H1 (cell line): ENCODE data around the gene ANKRD29. TPM values are rescaled to one million over a fixed set of nuclear protein-coding genes. Genes with fewer than 3 reads are reported as not detected.
A peak's percentile ranks its signal among the peaks of the same experiment; 100 is the strongest.

Experiments used
- CTCF ChIA-PET: fragments of 300-600 bp; sonication (Branson Sonifier 250); formaldehyde crosslinking; loops from one replicate; lab custom pipeline; 2021; ENCODE audit not compliant: partially characterized antibody; lab: Charles Lee
- POLR2A ChIA-PET: fragments of 300-600 bp; sonication (Branson Sonifier 250); formaldehyde crosslinking; loops from one replicate; lab custom pipeline; 2021; ENCODE audit warnings: inconsistent platforms; ENCODE audit not compliant: partially characterized antibody; lab: Charles Lee
- DNase-seq, 2 experiments: peaks; one replicate each; pipeline versions ENCODE4 v3.0.0 to v3.0.0-alpha.2; 2010 to 2022; ENCODE audit warnings: low spot score in 2 of 2, low read depth in 1 of 2, mixed read lengths in 1 of 2
- FAIRE-seq: peaks from 2 replicates; lab custom pipeline; 2011; peaks lifted over from hg19 to GRCh38; lab: Jason Lieb, UNC
- H2AFZ ChIP-seq: 2 replicates; pipeline ENCODE4 v1.8.1; 2012; ENCODE audit warnings: low read length, inconsistent platforms
- H2AK5ac ChIP-seq: 2 replicates; pipeline ENCODE4 v1.6.1; 2013; ENCODE audit warnings: low read depth, low read length
- H2BK120ac ChIP-seq: replicated peaks from 2 replicates; pipeline ENCODE3; 2013; ENCODE audit warnings: low read depth, low read length, inconsistent platforms
- H2BK12ac ChIP-seq: 2 replicates; pipeline ENCODE4 v1.6.1; 2013; ENCODE audit warnings: low read depth, low read length
- H2BK15ac ChIP-seq: 2 replicates; pipeline ENCODE4 v1.6.1; 2013; ENCODE audit warnings: low read length
- H2BK20ac ChIP-seq: 2 replicates; pipeline ENCODE4 v1.6.1; 2013; ENCODE audit warnings: low read length
- H2BK5ac ChIP-seq: 2 replicates; pipeline ENCODE4 v1.6.1; 2013; ENCODE audit warnings: low read depth, low read length
- H3K14ac ChIP-seq: 2 replicates; pipeline ENCODE4 v1.6.1; 2013; ENCODE audit warnings: inconsistent platforms; ENCODE audit not compliant: insufficient read length
- H3K18ac ChIP-seq: 2 replicates; pipeline ENCODE4 v1.6.1; 2013; ENCODE audit warnings: low read length; ENCODE audit errors: extremely low read depth
- H3K23ac ChIP-seq: 2 replicates; pipeline ENCODE4 v1.6.1; 2013; ENCODE audit warnings: inconsistent platforms; ENCODE audit not compliant: insufficient read length
- H3K23me2 ChIP-seq: 2 replicates; pipeline ENCODE4 v1.6.1; 2013; ENCODE audit warnings: low read depth, low read length
- H3K27ac ChIP-seq: 2 replicates; pipeline ENCODE4 v1.6.1; 2011; ENCODE audit warnings: low read depth, low read length, inconsistent platforms
- H3K27me3 ChIP-seq, 4 experiments: replicated peaks in 1 of 4; 1 replicate in 1 of 4; 2 replicates in 3 of 4; pipeline versions ENCODE4 v1.6.1 to v1.8.1; 2011 to 2013; ENCODE audit warnings: low read length in 3 of 4, mild to moderate bottlenecking in 3 of 4, inconsistent platforms in 2 of 4, mixed read lengths in 2 of 4, moderate library complexity in 1 of 4; ENCODE audit not compliant: control insufficient read depth in 3 of 4, insufficient read depth in 3 of 4; ENCODE audit errors: extremely low read depth in 1 of 4
- H3K36me3 ChIP-seq, 4 experiments: 2 replicates each; pipeline versions ENCODE4 v1.6.1 to v1.8.1; 2011 to 2013; ENCODE audit warnings: mild to moderate bottlenecking in 4 of 4, low read length in 3 of 4, moderate library complexity in 2 of 4, control low read depth in 1 of 4, inconsistent platforms in 1 of 4; ENCODE audit not compliant: insufficient read depth in 4 of 4, control insufficient read depth in 2 of 4
- H3K4ac ChIP-seq: replicated peaks from 2 replicates; pipeline ENCODE3; 2013; ENCODE audit warnings: low read length, low read depth, mixed read lengths, inconsistent platforms; ENCODE audit not compliant: insufficient read length
- H3K4me1 ChIP-seq, 4 experiments: replicated peaks in 1 of 4; 1 replicate in 1 of 4; 2 replicates in 3 of 4; pipeline versions ENCODE4 v1.6.1 to v1.8.1; 2011 to 2013; ENCODE audit warnings: low read length in 3 of 4, inconsistent platforms in 2 of 4, mixed read lengths in 1 of 4; ENCODE audit not compliant: insufficient read depth in 4 of 4, control insufficient read depth in 3 of 4
- H3K4me2 ChIP-seq, 2 experiments: 2 replicates each; pipeline versions ENCODE4 v1.6.1 to v1.8.1; 2011 to 2013; ENCODE audit warnings: low read depth in 2 of 2, low read length in 2 of 2, control low read depth in 1 of 2, inconsistent platforms in 1 of 2, mild to moderate bottlenecking in 1 of 2; ENCODE audit not compliant: insufficient read depth in 1 of 2
- H3K4me3 ChIP-seq, 4 experiments: fragments of 200-600, 300-600 bp in 1 of 4; sonication (generic), shearing (Covaris generic), sonication (Bioruptor Twin) in 1 of 4; 2 replicates each; pipeline versions ENCODE4 v1.5.1 to v1.8.1; 2011 to 2016; ENCODE audit warnings: low read length in 4 of 4, low read depth in 3 of 4, control low read depth in 2 of 4, inconsistent platforms in 2 of 4, mild to moderate bottlenecking in 2 of 4, mixed read lengths in 1 of 4, moderate library complexity in 1 of 4; ENCODE audit not compliant: insufficient read depth in 2 of 4; ENCODE audit errors: extremely low read depth in 1 of 4
- H3K56ac ChIP-seq: replicated peaks from 2 replicates; pipeline ENCODE3; 2013; ENCODE audit warnings: low read depth, mild to moderate bottlenecking, mixed read lengths, low read length, inconsistent platforms; ENCODE audit not compliant: insufficient read length
- H3K79me1 ChIP-seq: 2 replicates; pipeline ENCODE4 v1.6.1; 2013; ENCODE audit warnings: low read depth, low read length, control low read depth
- H3K79me2 ChIP-seq, 2 experiments: 2 replicates each; pipeline versions ENCODE4 v1.6.1 to v1.8.1; 2012 to 2013; ENCODE audit warnings: low read length in 2 of 2, mild to moderate bottlenecking in 2 of 2, inconsistent platforms in 1 of 2; ENCODE audit not compliant: insufficient read depth in 2 of 2, control insufficient read depth in 1 of 2
- H3K9ac ChIP-seq, 4 experiments: replicated peaks in 1 of 4; 1 replicate in 1 of 4; 2 replicates in 3 of 4; pipeline versions ENCODE4 v1.6.1 to v1.8.1; 2011 to 2013; ENCODE audit warnings: low read depth in 3 of 4, low read length in 3 of 4, control low read depth in 2 of 4, mild to moderate bottlenecking in 2 of 4, moderate library complexity in 2 of 4, inconsistent platforms in 1 of 4; ENCODE audit errors: extremely low read depth in 1 of 4
- H3K9me3 ChIP-seq, 2 experiments: 2 replicates each; pipeline versions ENCODE4 v1.6.1 to v1.8.1; 2012 to 2013; ENCODE audit warnings: mild to moderate bottlenecking in 2 of 2, moderate library complexity in 2 of 2, control low read depth in 1 of 2, inconsistent platforms in 1 of 2, low read depth in 1 of 2, low read length in 1 of 2, mixed read lengths in 1 of 2; ENCODE audit not compliant: insufficient read depth in 2 of 2
- H4K20me1 ChIP-seq, 2 experiments: replicated peaks in 1 of 2; 2 replicates each; pipeline versions ENCODE3 to v1.8.1; 2011 to 2013; ENCODE audit warnings: inconsistent platforms in 2 of 2, low read length in 2 of 2, mild to moderate bottlenecking in 1 of 2; ENCODE audit not compliant: insufficient read depth in 2 of 2, control insufficient read depth in 1 of 2
- H4K5ac ChIP-seq: 2 replicates; pipeline ENCODE4 v1.6.1; 2013; ENCODE audit warnings: low read length, low read depth, mixed read lengths, inconsistent platforms; ENCODE audit not compliant: insufficient read length
- H4K8ac ChIP-seq: 2 replicates; pipeline ENCODE4 v1.8.0; 2013; ENCODE audit warnings: mild to moderate bottlenecking, moderate library complexity, low read length, inconsistent platforms; ENCODE audit not compliant: insufficient read depth; ENCODE audit errors: extremely low read depth
- H4K91ac ChIP-seq: replicated peaks from 2 replicates; pipeline ENCODE3; 2013; ENCODE audit warnings: low read length, mixed read lengths, inconsistent platforms; ENCODE audit not compliant: insufficient read length
- ASH2L ChIP-seq: fragments of 200-600, 300-600 bp; sonication (generic); IDR thresholded peaks from one replicate; pipeline ENCODE4 v1.7.1; 2017; ENCODE audit warnings: low read length
- CTBP2 ChIP-seq: IDR thresholded peaks from 2 replicates; pipeline ENCODE4 v1.7.0; 2011; ENCODE audit warnings: borderline replicate concordance, mild to moderate bottlenecking, moderate library complexity, mixed read lengths, low read length; ENCODE audit not compliant: insufficient read depth, insufficient read length
- KDM4A ChIP-seq: IDR thresholded peaks from one replicate; pipeline ENCODE4 v1.7.1; 2012; ENCODE audit warnings: low read depth, mild to moderate bottlenecking, moderate library complexity, low read length, inconsistent platforms; ENCODE audit not compliant: severe bottlenecking
- PHF8 ChIP-seq: fragments of 200-600 bp; sonication (generic); conservative IDR thresholded peaks from 2 replicates; pipeline ENCODE4 v1.7.1; 2012; ENCODE audit warnings: low read depth, mild to moderate bottlenecking, inconsistent platforms, low read length, moderate library complexity
- POLR2AphosphoS5 ChIP-seq: IDR thresholded peaks from 2 replicates; pipeline ENCODE4 v1.6.1; 2011; ENCODE audit warnings: low read depth, low read length
- RBBP5 ChIP-seq: IDR thresholded peaks from 2 replicates; pipeline ENCODE4 v1.7.1; 2012; ENCODE audit warnings: low read depth, mild to moderate bottlenecking, inconsistent platforms, low read length, moderate library complexity, borderline replicate concordance
- RXRA ChIP-seq: IDR thresholded peaks from 2 replicates; pipeline ENCODE4 v1.6.1; 2011; ENCODE audit warnings: low read depth, mild to moderate bottlenecking, low read length, moderate library complexity; ENCODE audit not compliant: insufficient read depth
- WGBS, 2 experiments: shearing (Covaris generic) in 1 of 2; methylation state at CpG; one replicate each; pipeline versions ENCODE4 v1.1.6 to v1.1.7; 2013 to 2015; ENCODE audit warnings: low lambda C conversion rate in 2 of 2, mixed read lengths in 2 of 2, inconsistent platforms in 1 of 2, low coverage in 1 of 2, missing lambda C conversion rate in 1 of 2; ENCODE audit not compliant: insufficient replicate concordance in 2 of 2, insufficient coverage in 1 of 2, insufficient read length in 1 of 2; ENCODE audit errors: extremely low coverage in 1 of 2, missing lambda C conversion rate in 1 of 2; 5-methylcytosine and 5-hydroxymethylcytosine counted together
- polyA plus RNA-seq, 7 experiments: library from polyadenylated mRNA; depleted of rRNA in 3 of 7; stranded (reverse) in 5 of 7; unstranded in 2 of 7; fragments of >200 nt in 5 of 7; fragments of 200-250 nt in 2 of 7; gene quantifications; 1 replicate in 5 of 7; 2 replicates in 1 of 7; 4 replicates in 1 of 7; pipeline versions ENCODE4 v1.2.1 to v1.2.3, GENCODE V29; 2011 to 2013; ENCODE audit warnings: missing spikeins in 2 of 7, mixed read lengths in 2 of 7
- total RNA-seq: library from RNA; stranded (reverse); fragmentation: NEBNext Ultra II Directional; extraction: Animal tissue kit (Norgen Biotek cat#: 25700); gene quantifications from 2 replicates; pipeline ENCODE4 v1.2.1, GENCODE V29; 2021
- TF ChIP-seq, protein P1 (sequence below), 3 experiments: IDR thresholded peaks; 1 replicate in 2 of 3; 2 replicates in 1 of 3; pipeline versions ENCODE4 v1.5.1 to v1.6.1; 2011; ENCODE audit warnings: low read length in 3 of 3, mild to moderate bottlenecking in 3 of 3, inconsistent platforms in 2 of 3, low read depth in 1 of 3, moderate library complexity in 1 of 3; ENCODE audit not compliant: insufficient read depth in 1 of 3; ENCODE audit errors: control extremely low read depth in 1 of 3

The ANKRD29 gene
- total and polyA plus RNA-seq, 2 of the 8 experiments (the other 6 are each of a cell fraction or from before 2014, with no cell fraction given): 3.0 to 7.3 TPM

DNA sequence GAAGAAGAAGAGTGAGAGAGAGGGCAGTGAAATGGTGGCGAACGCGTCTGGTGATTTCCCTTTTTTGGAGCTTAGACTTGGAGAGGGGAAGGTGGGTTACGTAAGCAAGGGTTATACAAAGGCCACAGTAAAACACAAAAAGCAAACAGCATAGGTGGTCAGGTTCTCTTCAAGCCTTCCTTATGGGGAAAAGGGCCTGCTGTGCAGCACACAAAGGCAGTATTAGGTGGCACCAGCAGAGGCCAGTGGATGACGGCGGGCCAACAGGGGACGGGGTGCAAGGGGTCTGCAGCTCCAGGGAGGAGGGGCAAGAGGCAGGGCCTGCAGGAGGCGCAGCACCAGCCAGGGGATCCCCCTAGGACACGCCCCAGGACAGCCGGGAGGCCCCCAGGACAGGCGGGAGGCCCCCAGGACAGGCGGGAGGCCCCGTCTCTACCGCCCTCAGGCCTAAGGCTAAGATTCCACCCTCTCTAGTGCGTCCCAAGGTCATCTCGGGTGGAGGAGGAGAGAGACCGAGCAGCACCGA lies 43.8 kb downstream of the ANKRD29 start:
- Histone ChIP-seq H2BK120ac (no peak overlapping the region), H4K91ac (peak overlapping the region; percentile 54), H2BK5ac (0 out of 2 replicates have a peak overlapping the region, but pooled peaks have one; percentile 52), H3K4ac (no peak overlapping the region), H4K5ac (peak overlapping the region; percentile 24), H3K79me1 (no peaks in the 10 kb centered on the region), H3K56ac (no peak overlapping the region), H2BK15ac (peak overlapping the region; percentile 40; the same call in 1 of the 2 replicates), H3K4me3 (peak overlapping the region; percentile 38 to 70 (median 67)), H3K4me2 (peak overlapping the region; percentile 71 to 88), H3K9me3 (no peaks in the 10 kb centered on the region), H3K18ac (peak overlapping the region; percentile 94), H2AFZ (peak overlapping the region; percentile 85), H2BK12ac (peak overlapping the region; percentile 78), H3K23ac (no peak overlapping the region), H3K14ac (no peak overlapping the region), H4K20me1 (no peaks in the 10 kb centered on the region), H3K4me1 (peaks cover 0 to 6% (median 2%) of the 10 kb centered on the region in 4 experiments; a peak in 4 of 7 replicates), H2AK5ac (no peak overlapping the region), H2BK20ac (0 out of 2 replicates have a peak overlapping the region, but pooled peaks have one; percentile 75), H3K27me3 (peaks cover 5 to 25% (median 17%) of the 10 kb centered on the region in 4 experiments), H3K23me2 (peaks cover 11% of the 10 kb centered on the region; the same call in 1 of the 2 replicates), H3K79me2 (no peaks in the 10 kb centered on the region), H3K36me3 (no peaks in the 10 kb centered on the region), H4K8ac (peak overlapping the region; percentile 92), H3K27ac (no peak overlapping the region), H3K9ac (peak overlapping the region in 2 of 4 experiments; percentile 26 to 52; a peak in 4 of 7 replicates)
- FAIRE-seq (no peak), DNase-seq (peak; percentile 82 to 86)
- POLR2A ChIA-PET: interaction anchor here (0.6 to 1.6 kb wide), 8 partner anchors 11 to 278 kb away, joined by 3 to 6 read pairs (median 4); partner anchors contain the start of gene NPC1
- CTCF ChIA-PET: interaction anchor here (0.8 to 1.8 kb wide), 9 partner anchors 8 to 300 kb away, joined by 3 to 9 read pairs (median 3); no protein-coding TSS in a partner anchor
- 3% methylated on average over 16 of the region's 18 CpGs; no CpG with 5 or more reads in 1 of the 2 experiments for WGBS, 2 experiments
- TF ChIP-seq, protein P1, sequence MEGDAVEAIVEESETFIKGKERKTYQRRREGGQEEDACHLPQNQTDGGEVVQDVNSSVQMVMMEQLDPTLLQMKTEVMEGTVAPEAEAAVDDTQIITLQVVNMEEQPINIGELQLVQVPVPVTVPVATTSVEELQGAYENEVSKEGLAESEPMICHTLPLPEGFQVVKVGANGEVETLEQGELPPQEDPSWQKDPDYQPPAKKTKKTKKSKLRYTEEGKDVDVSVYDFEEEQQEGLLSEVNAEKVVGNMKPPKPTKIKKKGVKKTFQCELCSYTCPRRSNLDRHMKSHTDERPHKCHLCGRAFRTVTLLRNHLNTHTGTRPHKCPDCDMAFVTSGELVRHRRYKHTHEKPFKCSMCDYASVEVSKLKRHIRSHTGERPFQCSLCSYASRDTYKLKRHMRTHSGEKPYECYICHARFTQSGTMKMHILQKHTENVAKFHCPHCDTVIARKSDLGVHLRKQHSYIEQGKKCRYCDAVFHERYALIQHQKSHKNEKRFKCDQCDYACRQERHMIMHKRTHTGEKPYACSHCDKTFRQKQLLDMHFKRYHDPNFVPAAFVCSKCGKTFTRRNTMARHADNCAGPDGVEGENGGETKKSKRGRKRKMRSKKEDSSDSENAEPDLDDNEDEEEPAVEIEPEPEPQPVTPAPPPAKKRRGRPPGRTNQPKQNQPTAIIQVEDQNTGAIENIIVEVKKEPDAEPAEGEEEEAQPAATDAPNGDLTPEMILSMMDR (IDR thresholded peaks at IDR 0.05; ENCODE audit: control extremely low read depth in 1 of 3, insufficient read depth in 1 of 3, low read depth in 1 of 3, low read length in 3 of 3): peak; percentile 36 to 60 (median 45)
- TF ChIP-seq KDM4A (no peak), ASH2L (peak; percentile 61), RXRA (0 out of 2 replicates have a peak, but pooled peaks have one; percentile 43), CTBP2 (no peak), POLR2AphosphoS5 (no peak; the same call in 1 of the 2 replicates), RBBP5 (peak; percentile 72), PHF8 (0 out of 2 replicates have a peak, but pooled peaks have one; percentile 46)
